ENCODE results near the gene FAM174A. TPM values are rescaled to one million over a fixed set of nuclear protein-coding genes. Genes with fewer than 3 reads are reported as not detected.

Gene FAM174A
- total RNA-seq: 1 to 10 TPM; 6.4 to 7.4 TPM

DNA sequence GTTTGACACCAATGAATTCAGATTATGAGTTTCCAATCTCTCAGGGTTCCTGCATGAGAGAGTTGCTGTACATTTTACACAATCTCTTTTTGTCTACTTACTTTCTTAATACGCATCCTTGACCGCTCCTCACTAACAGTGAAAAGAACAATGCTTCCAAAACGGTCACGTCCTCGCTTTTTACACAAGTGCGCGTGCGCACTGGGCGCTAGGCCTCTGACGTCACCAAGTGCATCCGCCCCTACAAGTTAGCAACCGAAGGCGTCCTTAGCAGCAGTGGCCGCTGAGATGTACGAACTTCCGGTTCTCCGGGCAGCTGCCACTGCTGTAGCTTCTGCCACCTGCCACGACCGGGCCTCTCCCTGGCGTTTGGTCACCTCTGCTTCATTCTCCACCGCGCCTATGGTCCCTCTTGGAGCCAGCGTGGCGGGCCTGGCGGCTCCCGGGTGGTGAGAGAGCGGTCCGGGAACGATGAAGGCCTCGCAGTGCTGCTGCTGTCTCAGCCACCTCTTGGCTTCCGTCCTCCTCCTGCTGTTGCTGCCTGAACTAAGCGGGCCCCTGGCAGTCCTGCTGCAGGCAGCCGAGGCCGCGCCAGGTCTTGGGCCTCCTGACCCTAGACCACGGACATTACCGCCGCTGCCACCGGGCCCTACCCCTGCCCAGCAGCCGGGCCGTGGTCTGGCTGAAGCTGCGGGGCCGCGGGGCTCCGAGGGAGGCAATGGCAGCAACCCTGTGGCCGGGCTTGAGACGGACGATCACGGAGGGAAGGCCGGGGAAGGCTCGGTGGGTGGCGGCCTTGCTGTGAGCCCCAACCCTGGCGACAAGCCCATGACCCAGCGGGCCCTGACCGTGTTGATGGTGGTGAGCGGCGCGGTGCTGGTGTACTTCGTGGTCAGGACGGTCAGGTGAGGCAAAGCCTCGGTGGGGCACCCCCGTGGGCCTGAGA, at the start of gene FAM174A:
Gene FAM174A, plus strand, starts transcription at position 315 of the 946 bp plus-strand sequence. Its CDS starts 157 bp downstream, at position 472.
- peaks cover 18% of the 10 kb centered on the region for H3K4me1 Mint-ChIP-seq
- H3K36me3 Mint-ChIP-seq (ENCODE audit: low read depth): peaks cover 25% of the 10 kb centered on the region
- ATAC-seq (replicated peaks): peak; percentile 96
- H3K27me3 Mint-ChIP-seq: peaks cover 4% of the 10 kb centered on the region
- peak within 1 kb of the TSS; percentile 96 for H3K27ac Mint-ChIP-seq
- peaks cover 17% of the 10 kb centered on the region for H3K9me3 Mint-ChIP-seq
- H3K4me3 Mint-ChIP-seq: peak within 1 kb of the TSS; percentile 90

DNA sequence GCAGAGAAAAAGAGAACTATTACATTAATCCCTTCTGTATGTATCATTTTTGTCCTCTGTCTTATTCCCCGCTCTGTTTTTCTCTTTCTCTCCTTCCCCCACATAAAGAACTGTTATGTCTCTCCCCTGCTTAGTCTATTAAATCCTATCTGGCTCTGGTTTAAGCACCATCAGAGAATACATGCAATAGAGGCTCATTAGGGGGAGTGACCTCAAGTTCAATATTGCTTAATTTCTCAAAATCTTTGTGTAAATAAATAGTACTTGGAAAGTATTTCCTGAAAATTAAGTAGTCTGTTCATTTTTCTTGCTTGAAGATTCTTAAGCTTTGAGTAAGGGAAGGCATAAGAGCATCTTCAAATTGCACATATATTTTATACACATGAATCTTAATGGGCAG, 41.2 kb upstream of the FAM174A start:
- Mint-ChIP-seq H3K27me3 (no peaks in the 10 kb centered on the region), H3K36me3 (ENCODE audit: low read depth) (no peaks in the 10 kb centered on the region), H3K9me3 (peaks cover 5% of the 10 kb centered on the region), H3K4me3 (no peak overlapping the region), H3K4me1 (no peaks in the 10 kb centered on the region), H3K27ac (no peak overlapping the region)
- no peak for ATAC-seq (replicated peaks)

- no peak for ATAC-seq (replicated peaks)
- H3K36me3 Mint-ChIP-seq (ENCODE audit: low read depth): no peaks in the 10 kb centered on the region
- H3K9me3 Mint-ChIP-seq: no peaks in the 10 kb centered on the region
- no peak overlapping the region for H3K4me3 Mint-ChIP-seq
- no peaks in the 10 kb centered on the region for H3K4me1 Mint-ChIP-seq
- H3K27me3 Mint-ChIP-seq: no peaks in the 10 kb centered on the region
- H3K27ac Mint-ChIP-seq: no peak overlapping the region
Measured at GRCh38 chr5:100496296-100496695, 38.9 kb upstream of the FAM174A start.

- Mint-ChIP-seq H3K27me3 (no peaks in the 10 kb centered on the region), H3K36me3 (ENCODE audit: low read depth) (no peaks in the 10 kb centered on the region), H3K4me3 (no peak overlapping the region), H3K27ac (no peak overlapping the region), H3K4me1 (no peaks in the 10 kb centered on the region), H3K9me3 (no peaks in the 10 kb centered on the region)
- no peak for ATAC-seq (replicated peaks)
Measured at GRCh38 chr5:100502684-100503083, 32.5 kb upstream of the FAM174A start.

GRCh38 chr5:100505984-100506670, 29.0 kb upstream of the FAM174A start:
- ATAC-seq (replicated peaks): no peak
- Mint-ChIP-seq H3K4me3 (no peak overlapping the region), H3K36me3 (ENCODE audit: low read depth) (no peaks in the 10 kb centered on the region), H3K27ac (no peak overlapping the region), H3K9me3 (no peaks in the 10 kb centered on the region), H3K4me1 (no peaks in the 10 kb centered on the region), H3K27me3 (no peaks in the 10 kb centered on the region)

DNA sequence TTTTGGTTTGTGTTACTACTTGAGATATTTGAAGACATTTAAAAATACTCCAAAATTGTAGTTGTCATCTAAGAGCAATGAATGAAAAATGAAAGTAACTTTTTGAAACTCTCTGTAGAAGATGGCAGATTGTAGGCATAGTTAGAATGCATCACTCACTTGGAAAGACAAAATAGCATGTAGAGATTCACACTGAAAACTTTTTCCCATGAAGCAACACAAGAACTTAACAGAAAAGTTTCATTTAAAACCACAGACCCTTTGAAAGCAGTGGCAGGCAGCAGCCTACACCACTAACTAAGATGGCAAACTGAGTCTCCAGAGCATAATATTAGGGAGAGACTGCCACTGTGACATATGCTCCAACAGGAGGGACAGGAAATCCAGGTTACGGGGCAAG, 18.9 kb upstream of the FAM174A start:
- ATAC-seq (replicated peaks): no peak
- no peak overlapping the region for H3K27ac Mint-ChIP-seq
- H3K4me3 Mint-ChIP-seq: no peak overlapping the region
- no peaks in the 10 kb centered on the region for H3K9me3 Mint-ChIP-seq
- peaks cover 10% of the 10 kb centered on the region for H3K27me3 Mint-ChIP-seq
- no peaks in the 10 kb centered on the region for H3K36me3 Mint-ChIP-seq (ENCODE audit: low read depth)
- H3K4me1 Mint-ChIP-seq: peaks cover 5% of the 10 kb centered on the region

DNA sequence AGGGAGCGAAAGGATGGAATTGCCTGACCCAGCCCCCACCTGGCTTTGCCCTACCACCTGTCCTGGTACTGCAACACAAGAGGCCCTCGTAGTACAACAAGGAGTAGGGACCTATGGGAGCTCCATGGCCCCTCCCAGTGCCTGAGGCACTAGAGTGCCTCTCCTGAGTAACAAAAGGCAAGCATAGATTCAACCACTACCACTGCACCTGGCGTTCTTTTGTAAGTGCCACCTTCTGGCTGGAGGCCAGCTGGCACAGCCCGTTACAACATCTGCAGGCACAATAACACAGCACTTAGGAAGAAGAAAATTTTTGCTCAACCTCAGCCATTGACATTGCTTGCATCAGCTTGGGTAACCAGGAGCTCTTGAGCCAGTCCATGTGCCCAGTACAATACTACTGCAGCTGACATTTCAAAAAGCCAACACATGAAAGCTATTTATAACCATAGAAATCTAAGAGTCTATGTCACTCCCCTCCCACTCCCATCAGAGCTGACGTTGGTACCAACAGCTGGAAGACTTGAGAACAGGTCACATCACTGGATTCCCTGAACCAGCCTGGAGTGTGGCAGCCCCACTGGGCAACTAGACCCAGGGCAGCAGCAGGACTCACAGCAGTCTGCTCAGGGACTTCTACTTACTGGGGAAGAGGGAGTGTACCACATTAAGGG, 17.7 kb upstream of the FAM174A start:
- Mint-ChIP-seq H3K36me3 (ENCODE audit: low read depth) (no peaks in the 10 kb centered on the region), H3K27ac (no peak overlapping the region), H3K4me1 (peaks cover 5% of the 10 kb centered on the region), H3K9me3 (no peaks in the 10 kb centered on the region), H3K27me3 (peaks cover 10% of the 10 kb centered on the region), H3K4me3 (no peak overlapping the region)
- no peak for ATAC-seq (replicated peaks)

DNA sequence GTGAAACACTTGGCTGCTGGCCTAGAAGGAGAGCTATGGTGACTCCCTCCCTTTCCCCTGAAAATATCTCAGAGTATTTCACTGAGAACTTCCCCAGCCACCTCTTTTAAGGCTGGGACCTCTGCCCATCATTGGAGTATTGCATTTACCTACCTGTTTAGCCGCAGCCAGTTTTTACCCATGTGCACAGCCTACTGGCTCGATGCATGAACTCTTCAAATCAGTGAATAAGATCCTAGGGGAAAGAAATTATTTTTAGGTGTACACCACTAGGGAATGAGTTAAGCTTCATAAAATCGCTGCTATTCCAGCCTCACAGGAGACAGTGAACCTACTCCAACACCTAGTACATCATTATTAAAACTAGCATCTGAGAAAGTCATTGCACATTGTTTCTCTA, 16.8 kb upstream of the FAM174A start:
- Mint-ChIP-seq H3K27ac (no peak overlapping the region), H3K4me1 (peaks cover 5% of the 10 kb centered on the region), H3K4me3 (no peak overlapping the region), H3K9me3 (no peaks in the 10 kb centered on the region), H3K36me3 (ENCODE audit: low read depth) (no peaks in the 10 kb centered on the region), H3K27me3 (peaks cover 14% of the 10 kb centered on the region)
- ATAC-seq (replicated peaks): no peak

- Mint-ChIP-seq H3K4me1 (peaks cover 5% of the 10 kb centered on the region), H3K9me3 (no peaks in the 10 kb centered on the region), H3K27me3 (peaks cover 18% of the 10 kb centered on the region), H3K4me3 (no peak overlapping the region), H3K27ac (no peak overlapping the region), H3K36me3 (ENCODE audit: low read depth) (no peaks in the 10 kb centered on the region)
- ATAC-seq (replicated peaks): no peak
Measured at GRCh38 chr5:100519075-100519474, 16.1 kb upstream of the FAM174A start.

GRCh38 chr5:100520348-100520747, 14.8 kb upstream of the FAM174A start:
- no peak overlapping the region for H3K27ac Mint-ChIP-seq

DNA sequence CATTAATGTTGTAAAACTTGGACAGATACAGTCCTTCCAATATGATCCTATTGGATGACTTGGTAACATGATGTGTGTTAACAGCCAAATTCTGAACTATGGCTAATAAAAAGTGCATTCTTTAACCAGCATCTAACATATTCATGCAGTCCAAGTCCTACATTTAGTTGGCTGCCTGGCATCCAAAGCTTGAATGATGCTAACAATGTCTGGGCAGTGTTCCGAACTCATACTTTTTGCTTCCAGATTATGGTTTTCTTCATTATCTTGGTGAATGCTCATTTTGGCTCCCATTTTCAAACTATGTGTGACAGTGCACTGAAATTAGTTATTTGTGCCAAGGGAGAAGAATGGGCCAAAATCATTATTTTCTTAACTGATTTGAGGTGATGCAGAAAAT, 2.8 kb downstream of the FAM174A start:
- peaks cover 18% of the 10 kb centered on the region for H3K4me1 Mint-ChIP-seq
- H3K36me3 Mint-ChIP-seq (ENCODE audit: low read depth): peaks cover 6% of the 10 kb centered on the region
- no peaks in the 10 kb centered on the region for H3K9me3 Mint-ChIP-seq
- H3K4me3 Mint-ChIP-seq: no peak overlapping the region
- no peak overlapping the region for H3K27ac Mint-ChIP-seq
- H3K27me3 Mint-ChIP-seq: no peaks in the 10 kb centered on the region
- ATAC-seq (replicated peaks): no peak

More at GRCh38 chr5:100520348-100520747, 14.8 kb upstream of the FAM174A start:
- Mint-ChIP-seq H3K4me3 (no peak overlapping the region), H3K36me3 (ENCODE audit: low read depth) (no peaks in the 10 kb centered on the region), H3K27me3 (peaks cover 24% of the 10 kb centered on the region), H3K9me3 (no peaks in the 10 kb centered on the region), H3K4me1 (peaks cover 5% of the 10 kb centered on the region)
- no peak for ATAC-seq (replicated peaks)

- Mint-ChIP-seq H3K27me3 (no peaks in the 10 kb centered on the region), H3K4me3 (no peak overlapping the region), H3K36me3 (ENCODE audit: low read depth) (peaks cover 6% of the 10 kb centered on the region), H3K4me1 (peaks cover 18% of the 10 kb centered on the region), H3K9me3 (no peaks in the 10 kb centered on the region), H3K27ac (no peak overlapping the region)
- ATAC-seq (replicated peaks): no peak
Measured at GRCh38 chr5:100539519-100539918, 4.3 kb downstream of the FAM174A start.

DNA sequence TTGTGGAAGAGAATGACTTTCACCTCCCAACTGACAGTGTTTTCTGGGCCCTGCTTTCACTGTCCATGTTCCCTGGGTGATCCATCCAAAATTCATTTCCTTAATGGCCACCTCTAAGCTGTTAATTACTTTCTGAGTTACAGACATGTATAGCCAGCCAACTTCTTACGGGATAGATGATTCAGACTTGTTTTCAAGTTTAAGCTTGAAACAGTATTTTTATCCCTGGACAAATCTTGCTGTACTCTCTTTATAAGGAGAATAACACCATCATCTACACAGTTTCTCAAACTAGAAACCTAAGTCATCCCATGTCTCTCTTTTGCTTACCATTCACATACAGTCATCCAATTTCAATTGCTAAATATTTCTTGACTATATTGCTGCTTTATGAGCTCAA, 6.9 kb downstream of the FAM174A start:
- Mint-ChIP-seq H3K27ac (no peak overlapping the region), H3K4me3 (no peak overlapping the region), H3K27me3 (no peaks in the 10 kb centered on the region), H3K9me3 (no peaks in the 10 kb centered on the region), H3K4me1 (peaks cover 5% of the 10 kb centered on the region), H3K36me3 (ENCODE audit: low read depth) (no peaks in the 10 kb centered on the region)
- no peak for ATAC-seq (replicated peaks)

DNA sequence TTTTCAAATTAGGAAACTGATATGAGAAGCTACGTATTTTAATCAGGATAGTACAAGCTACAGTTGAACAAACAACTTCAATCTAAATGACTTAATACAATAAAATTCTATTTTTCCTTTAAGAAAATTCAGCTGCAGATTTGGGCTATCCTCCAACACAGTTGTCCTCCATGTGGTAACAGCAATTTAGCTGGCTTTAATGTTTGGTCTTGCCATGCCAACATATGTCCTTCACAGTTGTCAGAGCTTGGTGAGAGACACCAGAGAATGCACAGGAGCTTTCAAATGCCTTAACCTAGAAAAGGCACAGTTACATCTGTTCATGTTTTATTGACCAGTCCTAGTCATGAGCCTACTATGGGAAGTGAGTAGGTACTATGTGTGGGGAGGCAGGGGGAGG, 10.8 kb downstream of the FAM174A start:
- no peak overlapping the region for H3K4me3 Mint-ChIP-seq
- no peaks in the 10 kb centered on the region for H3K9me3 Mint-ChIP-seq
- peaks cover 13% of the 10 kb centered on the region for H3K4me1 Mint-ChIP-seq
- no peaks in the 10 kb centered on the region for H3K27me3 Mint-ChIP-seq
- ATAC-seq (replicated peaks): no peak
- H3K36me3 Mint-ChIP-seq (ENCODE audit: low read depth): no peaks in the 10 kb centered on the region
- no peak overlapping the region for H3K27ac Mint-ChIP-seq

Data from activated T-helper 17 cell treated with anti-CD3 and anti-CD28 coated beads, Interleukin-2, amount 50 U/mL, for 72 hours (primary cell).